Endodermal cell (in vitro differentiated cells): ENCODE results near the gene QKI. TPM values are rescaled to one million over a fixed set of nuclear protein-coding genes. Genes with fewer than 3 reads are reported as not detected.
A peak's percentile ranks its signal among the peaks of the same experiment; 100 is the strongest.

Source experiments
- DNase-seq: peaks from one replicate; pipeline ENCODE4 v3.0.0-alpha.2; 2017
- H3K27ac ChIP-seq: 2 replicates; pipeline ENCODE4 v1.5.1; 2013; ENCODE audit warnings: mild to moderate bottlenecking, low read depth, low read length, moderate library complexity
- H3K27me3 ChIP-seq: 2 replicates; pipeline ENCODE4 v1.6.1; 2013; ENCODE audit warnings: mild to moderate bottlenecking, low read length, moderate library complexity; ENCODE audit not compliant: insufficient read depth, control insufficient read depth, poor library complexity, severe bottlenecking
- H3K36me3 ChIP-seq: 2 replicates; pipeline ENCODE4 v1.7.0; 2013; ENCODE audit warnings: mild to moderate bottlenecking, low read length, moderate library complexity; ENCODE audit not compliant: control insufficient read depth, insufficient read depth
- H3K4me1 ChIP-seq: one replicate; pipeline ENCODE4 v1.7.0; 2013; ENCODE audit warnings: low read length; ENCODE audit not compliant: control insufficient read depth, insufficient read depth
- H3K4me3 ChIP-seq: 2 replicates; pipeline ENCODE4 v1.5.1; 2013; ENCODE audit warnings: mild to moderate bottlenecking, low read length, moderate library complexity
- H3K9ac ChIP-seq: 2 replicates; pipeline ENCODE4 v1.6.1; 2013; ENCODE audit warnings: mild to moderate bottlenecking, low read length, moderate library complexity; ENCODE audit not compliant: poor library complexity, severe bottlenecking; ENCODE audit errors: extremely low read depth
- H3K9me3 ChIP-seq: 2 replicates; pipeline ENCODE4 v1.6.1; 2013; ENCODE audit warnings: mild to moderate bottlenecking, low read length, moderate library complexity; ENCODE audit not compliant: control insufficient read depth
- H3K27ac Mint-ChIP-seq: 2 replicates; pipeline ENCODE4 v1.8.0; 2020; ENCODE audit warnings: mixed read lengths
- H3K27me3 Mint-ChIP-seq: 2 replicates; pipeline ENCODE4 v1.8.0; 2021; ENCODE audit warnings: mild to moderate bottlenecking, mixed read lengths; ENCODE audit not compliant: insufficient read depth
- H3K36me3 Mint-ChIP-seq: 2 replicates; pipeline ENCODE4 v1.8.0; 2020; ENCODE audit warnings: low read depth, mixed read lengths
- H3K4me1 Mint-ChIP-seq: 2 replicates; pipeline ENCODE4 v1.8.0; 2020; ENCODE audit warnings: mixed read lengths
- H3K4me3 Mint-ChIP-seq: 2 replicates; pipeline ENCODE4 v1.8.0; 2020; ENCODE audit warnings: mild to moderate bottlenecking, moderate library complexity, mixed read lengths
- H3K9me3 Mint-ChIP-seq: 2 replicates; pipeline ENCODE4 v1.8.0; 2020; ENCODE audit warnings: mild to moderate bottlenecking, mixed read lengths
- WGBS, 2 experiments: methylation state at CpG; one replicate each; pipeline versions ENCODE4 v1.1.5 to v1.1.7; 2013; ENCODE audit warnings: missing lambda C conversion rate in 2 of 2, mixed read lengths in 1 of 2; ENCODE audit not compliant: insufficient coverage in 1 of 2, insufficient read length in 1 of 2; 5-methylcytosine and 5-hydroxymethylcytosine counted together
- total RNA-seq, 2 donors: library from RNA; stranded (reverse); fragmentation: NEBNext Ultra II Directional in 1 of 2; extraction: Animal tissue kit (Norgen Biotek cat#: 25700) in 1 of 2; gene quantifications; 2 replicates in 1 of 2; 3 replicates in 1 of 2; pipeline ENCODE4 v1.2.1, GENCODE V29; 2021
- TF ChIP-seq, protein P1 (sequence below): fragments of 200-600 bp; sonication (generic); conservative IDR thresholded peaks from 2 replicates; pipeline ENCODE4 v1.5.0; 2021; ENCODE audit warnings: antibody characterized with exemption, mild to moderate bottlenecking

The QKI gene
- total RNA-seq, 2 donors from 2014 or later = 93.3 to 107 TPM

DNA sequence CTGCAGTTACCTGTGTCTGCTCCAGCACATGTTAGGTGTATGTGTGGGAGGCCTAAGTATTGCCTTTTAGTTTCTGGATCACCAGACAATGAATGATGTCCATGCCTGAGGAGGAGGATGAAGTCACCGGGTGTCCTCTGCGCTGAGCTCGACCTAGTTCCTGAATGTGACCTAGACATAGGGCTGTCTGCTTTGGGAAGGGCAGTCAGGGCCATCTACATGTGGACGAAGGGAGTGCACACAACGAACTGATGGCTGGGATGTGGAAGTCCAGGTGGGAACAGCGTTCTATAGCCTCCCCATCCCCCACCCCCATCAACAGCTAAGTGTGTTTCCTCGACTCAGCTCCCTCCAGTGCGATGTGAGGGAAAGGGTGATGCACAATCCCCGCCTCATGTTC lies 186.3 kb downstream of the QKI start:
- H3K36me3 Mint-ChIP-seq = no peaks in the 10 kb centered on the region
- no peak overlapping the region for H3K9ac ChIP-seq
- WGBS, 2 experiments = 93 to 100% methylated on average over 3 to 9 of the region's 9 CpGs
- no peaks in the 10 kb centered on the region for H3K27me3 Mint-ChIP-seq
- H3K27me3 ChIP-seq = no peaks in the 10 kb centered on the region
- no peaks in the 10 kb centered on the region for H3K9me3 ChIP-seq
- no peak overlapping the region for H3K4me3 Mint-ChIP-seq
- no peaks in the 10 kb centered on the region for H3K36me3 ChIP-seq
- H3K27ac ChIP-seq = no peak overlapping the region
- no peaks in the 10 kb centered on the region for H3K4me1 Mint-ChIP-seq
- no peak overlapping the region for H3K27ac Mint-ChIP-seq
- H3K4me3 ChIP-seq = no peak overlapping the region
- TF ChIP-seq, protein P1, sequence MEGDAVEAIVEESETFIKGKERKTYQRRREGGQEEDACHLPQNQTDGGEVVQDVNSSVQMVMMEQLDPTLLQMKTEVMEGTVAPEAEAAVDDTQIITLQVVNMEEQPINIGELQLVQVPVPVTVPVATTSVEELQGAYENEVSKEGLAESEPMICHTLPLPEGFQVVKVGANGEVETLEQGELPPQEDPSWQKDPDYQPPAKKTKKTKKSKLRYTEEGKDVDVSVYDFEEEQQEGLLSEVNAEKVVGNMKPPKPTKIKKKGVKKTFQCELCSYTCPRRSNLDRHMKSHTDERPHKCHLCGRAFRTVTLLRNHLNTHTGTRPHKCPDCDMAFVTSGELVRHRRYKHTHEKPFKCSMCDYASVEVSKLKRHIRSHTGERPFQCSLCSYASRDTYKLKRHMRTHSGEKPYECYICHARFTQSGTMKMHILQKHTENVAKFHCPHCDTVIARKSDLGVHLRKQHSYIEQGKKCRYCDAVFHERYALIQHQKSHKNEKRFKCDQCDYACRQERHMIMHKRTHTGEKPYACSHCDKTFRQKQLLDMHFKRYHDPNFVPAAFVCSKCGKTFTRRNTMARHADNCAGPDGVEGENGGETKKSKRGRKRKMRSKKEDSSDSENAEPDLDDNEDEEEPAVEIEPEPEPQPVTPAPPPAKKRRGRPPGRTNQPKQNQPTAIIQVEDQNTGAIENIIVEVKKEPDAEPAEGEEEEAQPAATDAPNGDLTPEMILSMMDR = no peak
- no peak for DNase-seq
- H3K4me1 ChIP-seq = no peaks in the 10 kb centered on the region
- H3K9me3 Mint-ChIP-seq = no peaks in the 10 kb centered on the region

DNA sequence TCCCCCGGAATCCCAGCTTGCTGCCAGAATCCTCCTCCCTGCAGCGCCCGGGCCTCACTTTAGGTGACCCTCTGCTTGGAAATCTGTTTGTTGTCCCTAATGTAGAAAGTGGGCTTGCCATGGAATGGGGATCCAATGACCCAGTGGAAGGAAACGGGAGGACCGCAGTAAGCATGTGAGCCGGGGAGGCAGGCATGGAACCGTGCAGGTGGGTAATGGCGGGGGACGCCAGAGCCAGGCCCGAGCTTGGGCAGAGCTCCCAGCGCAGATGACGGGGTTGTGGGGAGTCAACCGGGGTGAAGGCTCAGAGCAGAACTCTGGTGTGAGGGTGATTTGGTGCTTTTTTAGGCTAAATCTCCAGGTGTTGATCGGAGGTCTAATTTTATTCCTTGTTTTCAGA lies 188.3 kb downstream of the QKI start:
- no peaks in the 10 kb centered on the region for H3K9me3 ChIP-seq
- Mint-ChIP-seq H3K36me3 (no peaks in the 10 kb centered on the region), H3K9me3 (no peaks in the 10 kb centered on the region), H3K4me1 (no peaks in the 10 kb centered on the region), H3K4me3 (no peak overlapping the region), H3K27ac (no peak overlapping the region), H3K27me3 (peaks cover 2% of the 10 kb centered on the region)
- no peaks in the 10 kb centered on the region for H3K36me3 ChIP-seq
- peak; percentile 33 for DNase-seq
- no peak overlapping the region for H3K4me3 ChIP-seq
- H3K9ac ChIP-seq = no peak overlapping the region
- no peaks in the 10 kb centered on the region for H3K27me3 ChIP-seq
- 93 to 100% methylated on average over 9 to 14 of the region's 14 CpGs for WGBS, 2 experiments
- TF ChIP-seq, protein P1 = no peak
- no peak overlapping the region for H3K27ac ChIP-seq
- H3K4me1 ChIP-seq = no peaks in the 10 kb centered on the region

DNA sequence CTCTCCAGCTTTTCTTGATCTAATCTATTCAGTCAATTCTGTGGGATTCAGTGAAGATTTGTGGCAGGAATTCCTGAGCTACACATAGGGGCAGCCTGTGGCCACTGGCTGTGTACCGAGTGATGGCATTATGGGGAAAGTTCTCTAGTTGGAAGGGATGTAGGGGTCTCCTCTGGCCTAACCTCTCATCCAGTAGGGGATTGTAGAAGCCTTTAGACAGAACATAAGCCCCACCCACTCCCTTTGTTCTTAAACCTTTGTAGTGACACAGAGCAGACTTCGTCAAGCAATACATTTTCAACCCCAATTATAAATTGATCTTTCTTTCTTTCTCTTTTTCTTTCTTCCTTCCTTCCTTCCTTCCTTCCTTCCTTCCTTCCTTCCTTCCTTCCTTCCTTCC lies 188.9 kb downstream of the QKI start:
- no peak overlapping the region for H3K4me3 ChIP-seq
- 88% methylated on average over 1 to 2 of the region's 2 CpGs for WGBS, 2 experiments
- H3K9ac ChIP-seq = no peak overlapping the region
- DNase-seq = peak; percentile 12
- no peaks in the 10 kb centered on the region for H3K27me3 ChIP-seq
- no peak overlapping the region for H3K27ac ChIP-seq
- no peaks in the 10 kb centered on the region for H3K9me3 Mint-ChIP-seq
- H3K4me3 Mint-ChIP-seq = no peak overlapping the region
- H3K27me3 Mint-ChIP-seq = peaks cover 2% of the 10 kb centered on the region
- no peaks in the 10 kb centered on the region for H3K4me1 ChIP-seq
- no peaks in the 10 kb centered on the region for H3K36me3 Mint-ChIP-seq
- no peaks in the 10 kb centered on the region for H3K36me3 ChIP-seq
- no peaks in the 10 kb centered on the region for H3K4me1 Mint-ChIP-seq
- no peak overlapping the region for H3K27ac Mint-ChIP-seq
- H3K9me3 ChIP-seq = no peaks in the 10 kb centered on the region
- TF ChIP-seq, protein P1 = no peak
